ENCODE results near the gene RSPO1.

DNA sequence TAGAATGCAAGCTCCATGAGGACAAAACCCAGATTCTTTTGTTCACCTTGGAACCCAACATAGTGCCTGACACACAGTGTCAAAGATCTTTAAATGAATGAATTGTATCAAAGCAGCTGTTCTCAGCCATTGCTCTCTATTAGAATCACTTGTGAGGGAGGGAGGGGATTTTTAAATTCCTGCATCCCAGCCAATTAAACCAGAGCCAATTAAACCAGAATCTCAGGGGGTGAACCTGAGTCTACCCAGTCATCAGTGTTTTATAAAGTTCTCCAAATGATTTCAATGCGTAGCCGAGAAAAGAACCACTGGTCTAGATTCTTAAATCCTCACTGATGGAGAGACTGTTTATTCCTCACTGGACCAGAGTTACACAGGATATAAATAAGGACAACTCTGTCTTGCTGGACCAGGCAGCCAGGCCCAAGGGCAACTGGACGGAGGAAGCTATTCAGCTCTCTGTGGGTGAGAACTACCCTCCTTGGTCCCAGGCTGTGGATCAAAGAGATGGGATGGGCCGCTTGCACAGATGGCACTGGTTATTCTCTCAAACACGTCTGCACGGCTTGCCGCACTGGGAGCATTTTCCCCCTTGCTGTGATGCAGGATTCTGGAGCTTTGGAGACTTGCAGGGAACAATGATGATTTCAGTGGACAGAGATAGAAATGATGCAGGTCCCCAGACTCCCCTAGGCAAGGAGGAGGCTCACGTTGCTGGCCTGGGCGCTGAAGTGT is 37.6 kb upstream of the RSPO1 start:
- no peak for TF ChIP-seq EZH2 (IDR thresholded peaks at IDR 0.05; ENCODE audit: insufficient read depth, poor library complexity, severe bottlenecking)
- TF ChIP-seq EZH2phosphoT487 (IDR thresholded peaks at IDR 0.05; ENCODE audit: insufficient read depth, low read depth), result no peak

Measured in GM23248 (cell line).